Stromal cell of bone marrow (primary cell): ENCODE results near the gene EXOSC2.
A peak's percentile ranks its signal among the peaks of the same experiment; 100 is the strongest.

Experiments used
- DNase-seq: peaks from one replicate; pipeline ENCODE4 v3.0.0-alpha.2; 2012; ENCODE audit warnings: low read depth

Gene EXOSC2

GRCh38 chr9:130696996-130697395 is 3.4 kb downstream of the EXOSC2 start:
- no peak for DNase-seq

DNA sequence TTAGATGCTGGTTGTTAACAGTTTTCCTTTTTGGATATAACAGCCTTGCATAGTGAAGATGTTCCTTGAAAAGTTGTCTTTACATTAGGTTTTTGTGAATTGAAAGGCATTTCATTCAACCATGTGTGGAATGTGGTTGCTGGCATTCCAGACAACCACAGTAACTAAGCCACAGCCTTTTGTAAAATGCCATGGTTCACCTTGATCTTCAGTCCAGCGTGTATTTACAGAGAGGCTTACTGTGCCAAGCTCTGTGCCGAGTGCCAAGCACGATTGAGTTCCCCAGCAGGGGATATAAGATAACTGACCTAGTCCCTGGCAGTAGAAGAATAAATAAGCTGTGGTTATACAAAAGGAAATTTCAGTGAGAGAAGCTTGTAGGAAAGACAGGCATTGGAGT is 4.9 kb downstream of the EXOSC2 start:
- DNase-seq: no peak

DNA sequence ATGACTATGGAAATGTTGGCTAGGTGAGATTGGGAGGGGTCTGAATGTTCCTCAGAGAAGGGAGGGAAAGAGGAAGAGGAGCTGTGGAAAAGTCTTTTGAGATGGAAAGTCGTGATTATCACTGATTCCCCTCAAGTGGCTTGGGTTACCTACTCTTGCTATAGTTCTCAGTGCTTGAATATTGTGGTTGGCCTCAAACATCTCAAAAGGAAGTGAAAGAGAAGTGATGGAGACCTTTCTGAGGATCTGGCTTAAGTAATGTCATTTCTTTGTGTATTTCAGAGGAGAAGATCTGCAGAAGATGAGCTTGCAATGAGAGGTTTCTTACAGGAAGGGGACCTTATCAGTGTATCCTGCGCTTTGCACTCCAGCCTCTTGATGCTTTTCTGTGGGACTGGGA is 5.5 kb downstream of the EXOSC2 start:
- DNase-seq: no peak

- DNase-seq: peak; percentile 88
Measured at GRCh38 chr9:130701059-130702022, 7.8 kb downstream of the EXOSC2 start.

DNA sequence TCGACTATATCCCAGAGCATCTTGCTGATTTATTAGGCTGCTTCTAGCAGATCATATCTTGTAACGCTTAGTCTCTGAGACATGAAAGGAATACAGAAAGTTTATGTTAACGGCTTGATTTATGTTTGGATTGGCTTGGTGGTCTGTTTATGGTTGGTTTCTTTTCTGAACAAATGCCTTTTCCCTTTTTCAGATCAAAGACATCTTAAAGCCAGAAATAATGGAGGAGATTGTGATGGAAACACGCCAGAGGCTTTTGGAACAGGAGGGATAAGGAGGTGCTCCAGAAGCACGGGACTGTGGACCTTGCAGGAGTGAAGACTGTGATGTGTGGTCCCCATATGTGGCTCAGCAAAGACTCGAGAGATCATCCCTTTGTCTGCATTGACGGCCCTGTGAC is 9.9 kb downstream of the EXOSC2 start:
- no peak for DNase-seq

- DNase-seq: peak; percentile 57
Measured at GRCh38 chr9:130707225-130707976, 13.8 kb downstream of the EXOSC2 start.

- no peak for DNase-seq
Measured at GRCh38 chr9:130710822-130711352, 17.3 kb downstream of the EXOSC2 start.

DNA sequence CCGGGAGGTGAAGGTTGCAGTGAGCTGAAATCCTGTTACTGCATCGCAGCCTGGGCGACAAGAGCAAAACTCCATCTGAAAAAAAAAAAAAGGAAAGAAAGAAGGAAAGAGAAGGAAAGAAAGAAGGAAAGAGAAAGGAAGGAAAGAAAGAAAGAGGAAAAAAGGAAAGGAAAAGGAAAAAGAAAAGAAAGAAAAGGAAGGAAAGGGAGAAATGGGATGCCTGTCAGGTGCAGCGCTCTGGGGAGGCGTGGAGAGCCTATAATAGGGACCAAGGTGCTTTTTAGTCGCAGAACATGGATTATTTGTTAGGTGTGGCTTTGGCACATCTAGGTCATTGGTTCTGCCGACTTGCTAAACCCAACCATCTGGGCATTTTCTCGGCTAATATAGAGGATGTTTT is 17.9 kb downstream of the EXOSC2 start:
- DNase-seq: no peak

DNA sequence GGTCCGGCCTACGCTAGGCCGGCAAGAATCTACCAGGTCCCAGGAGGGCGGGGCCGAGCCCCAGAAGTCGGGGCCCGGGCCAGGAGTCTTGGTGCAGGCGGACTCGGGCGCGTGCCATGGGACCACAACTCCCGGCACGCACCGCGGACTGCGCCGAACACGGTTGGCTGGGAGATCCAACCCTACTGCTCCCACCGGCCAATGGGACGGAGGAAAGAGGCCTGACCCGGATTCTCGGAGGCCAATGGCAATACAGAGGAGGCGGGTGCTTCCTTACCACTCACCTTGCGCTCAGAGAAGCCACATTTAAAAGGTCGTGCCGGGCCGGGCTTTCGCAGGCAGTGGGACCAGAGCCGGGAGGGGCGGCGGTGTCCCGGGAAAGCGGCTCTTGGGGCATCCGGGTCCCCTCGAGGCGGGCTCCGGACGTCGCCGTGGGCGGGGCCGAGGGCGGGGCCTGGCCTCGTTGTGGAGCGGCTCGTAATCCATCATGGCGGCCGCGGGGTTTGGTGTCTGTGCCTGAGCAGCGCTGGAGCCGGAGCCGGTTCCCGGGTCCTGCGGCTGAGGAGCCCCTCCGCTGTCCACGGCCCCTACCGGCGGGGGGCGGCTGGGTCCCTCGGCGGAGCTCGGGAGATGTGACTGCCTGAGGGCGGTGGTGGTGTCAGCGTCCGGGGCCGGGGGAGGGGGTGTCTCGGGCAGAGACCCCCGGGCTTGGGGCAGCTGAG is 19.1 kb downstream of the EXOSC2 start:
- peak; percentile 99 for DNase-seq

DNA sequence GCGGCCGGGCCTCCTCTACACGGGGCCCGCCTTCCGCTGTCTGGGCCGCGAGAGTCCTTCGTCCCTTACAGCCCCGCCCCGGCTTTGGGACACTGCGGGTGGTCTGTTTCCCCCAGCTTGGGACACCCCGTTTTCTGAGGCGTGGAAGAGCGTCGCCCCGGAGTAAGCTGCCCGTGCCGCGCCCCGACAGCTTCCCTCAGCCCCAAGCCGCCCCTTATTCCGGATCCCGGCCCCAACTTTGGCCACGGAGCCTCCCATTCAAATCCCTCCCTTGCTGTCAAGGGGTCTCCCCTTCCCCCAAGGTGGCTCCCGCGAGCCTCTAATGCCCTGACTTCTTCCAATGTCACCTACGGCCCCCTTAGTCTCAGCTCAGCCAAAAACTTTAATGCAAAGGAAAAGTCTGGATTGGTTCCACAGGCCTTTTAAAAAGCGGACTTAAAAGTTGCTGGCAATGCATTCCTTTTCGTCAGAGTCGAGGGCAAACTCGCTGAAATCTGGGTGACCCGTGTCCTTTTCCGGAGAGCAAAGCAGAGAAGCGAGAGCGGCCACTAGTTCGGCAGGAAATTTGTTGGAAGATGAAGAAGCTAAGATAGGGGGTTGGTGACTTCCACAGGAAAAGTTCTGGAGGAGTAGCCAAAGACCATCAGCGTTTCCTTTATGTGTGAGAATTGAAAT is 19.8 kb downstream of the EXOSC2 start:
- peak; percentile 24 for DNase-seq

- DNase-seq: no peak
Measured at GRCh38 chr9:130714586-130715110, 21.1 kb downstream of the EXOSC2 start.

DNA sequence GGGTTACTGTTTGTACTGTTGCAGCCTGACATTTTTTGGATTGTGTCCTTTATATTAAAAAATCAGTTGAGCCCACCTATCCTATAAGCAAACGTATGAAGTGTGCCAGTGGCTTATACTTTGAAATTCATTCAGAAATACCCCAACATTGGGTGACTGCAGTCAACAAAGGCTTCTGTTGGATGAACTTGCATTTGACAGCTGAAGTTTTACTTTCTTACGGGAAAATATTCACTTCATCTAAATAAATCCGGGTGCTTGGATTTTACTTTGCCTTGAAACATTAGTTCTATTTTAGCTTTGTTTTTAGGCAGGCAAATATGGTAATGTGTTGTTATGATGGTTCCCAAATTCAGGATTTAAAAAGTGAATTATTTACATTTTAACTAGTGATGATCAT is 21.7 kb downstream of the EXOSC2 start:
- DNase-seq: no peak

GRCh38 chr9:130718562-130718961 is 25.0 kb downstream of the EXOSC2 start:
- DNase-seq: no peak

GRCh38 chr9:130720762-130721161 is 27.2 kb downstream of the EXOSC2 start:
- no peak for DNase-seq

DNA sequence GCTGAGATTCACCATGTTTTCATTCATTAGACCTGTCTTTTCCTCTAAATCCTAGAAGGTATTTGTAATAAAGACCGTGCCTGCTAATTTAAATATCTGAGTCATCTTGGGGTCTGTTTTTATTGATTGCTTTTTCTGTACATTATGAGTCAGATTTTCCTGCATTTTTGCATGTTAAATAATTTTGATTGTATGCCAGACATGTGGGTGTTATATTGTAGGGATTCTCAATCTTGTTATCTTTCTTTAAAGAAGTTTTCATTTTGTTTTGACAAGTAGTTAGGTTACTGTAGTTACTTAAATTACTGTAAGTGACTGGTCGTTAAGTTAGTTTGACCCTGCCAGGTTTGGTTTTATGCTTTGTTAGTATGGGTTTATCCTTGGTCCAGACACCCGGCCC is 35.1 kb downstream of the EXOSC2 start:
- DNase-seq: no peak

GRCh38 chr9:130729145-130729544 is 35.6 kb downstream of the EXOSC2 start:
- no peak for DNase-seq

DNA sequence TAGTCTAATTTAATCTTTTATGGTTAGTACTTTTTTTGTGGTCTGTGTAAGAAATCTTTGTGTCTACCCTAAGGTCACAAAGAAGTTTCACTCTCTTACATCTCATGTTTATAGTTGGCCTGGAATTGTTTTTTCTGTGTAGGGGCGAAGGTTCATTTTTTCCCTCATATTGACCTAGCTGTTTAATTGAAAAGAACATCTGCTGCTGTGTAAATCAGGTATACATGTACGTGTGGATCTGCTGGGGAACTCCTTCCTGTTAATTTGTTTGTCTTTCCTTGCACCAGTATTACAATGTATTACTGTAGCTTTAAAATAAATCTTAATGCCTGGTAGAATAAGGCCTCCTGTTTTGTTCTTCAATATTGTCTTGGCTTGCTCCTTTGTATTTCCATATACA is 37.8 kb downstream of the EXOSC2 start:
- no peak for DNase-seq

GRCh38 chr9:130732136-130732535 is 38.6 kb downstream of the EXOSC2 start:
- no peak for DNase-seq

DNA sequence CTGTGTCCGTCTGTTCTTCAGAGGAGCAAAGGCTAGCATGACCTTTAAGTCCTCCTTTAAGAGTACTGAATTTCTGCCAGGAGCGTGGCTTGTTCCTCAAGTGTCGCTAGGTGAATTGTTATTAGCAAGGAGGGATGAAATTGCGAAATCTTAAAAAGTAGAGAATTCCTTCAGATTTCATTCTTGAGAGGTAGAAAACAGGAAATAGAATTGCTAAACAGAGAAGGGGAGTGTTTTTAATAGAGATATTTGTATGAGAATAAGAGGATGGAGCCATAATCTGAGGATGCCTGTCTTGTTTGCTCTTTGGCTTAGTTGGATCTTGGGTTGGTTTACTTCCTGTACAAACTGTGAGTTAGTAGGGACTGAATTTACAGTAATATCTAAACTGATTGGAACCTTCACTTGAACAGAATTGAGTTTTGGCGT is 39.2 kb downstream of the EXOSC2 start:
- no peak for DNase-seq

GRCh38 chr9:130735566-130735965 is 42.0 kb downstream of the EXOSC2 start:
- no peak for DNase-seq

DNA sequence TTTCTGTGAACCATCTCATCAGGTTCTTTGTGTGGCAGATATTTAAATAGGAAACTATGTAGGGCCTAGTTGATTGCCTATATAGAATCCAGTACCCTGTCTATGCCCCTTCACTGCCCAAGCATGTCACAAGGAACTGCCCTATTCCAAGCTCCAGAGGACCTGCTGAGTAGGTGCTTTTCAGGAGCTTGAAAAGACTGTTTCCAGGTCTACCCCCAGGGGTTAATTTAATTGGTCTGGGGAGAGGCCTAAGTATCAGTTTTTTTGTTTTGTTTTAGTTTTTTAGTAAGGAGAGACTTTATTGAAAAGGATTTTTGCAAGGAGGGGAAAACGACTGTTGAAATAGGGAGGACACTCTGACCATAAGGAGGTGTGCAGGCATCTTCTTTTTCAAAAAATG is 43.3 kb downstream of the EXOSC2 start:
- DNase-seq: no peak
